OCI-LY7 (cell line): ENCODE data around the gene RPS19. TPM values are rescaled to one million over a fixed set of nuclear protein-coding genes. Genes with fewer than 3 reads are reported as not detected.

Experiments used
- BruUV-seq: library from RNA; stranded (reverse); fragments of 400-500 nt; replicated peaks from 2 replicates; lab custom pipeline; 2021; lab: Mats Ljungman, UMichigan
- CTCF ChIA-PET: fragments of 300-600 bp; sonication (Branson Sonifier 250); formaldehyde crosslinking; loops from one replicate; lab custom pipeline; 2022; ENCODE audit warnings: antibody characterized with exemption; ENCODE audit not compliant: unreplicated experiment; lab: Charles Lee
- POLR2A ChIA-PET: fragments of 300-600 bp; sonication (Branson Sonifier 250); formaldehyde crosslinking; loops from one replicate; lab custom pipeline; 2022; ENCODE audit warnings: antibody characterized with exemption; lab: Charles Lee
- DNase-seq: peaks from one replicate; pipeline ENCODE4 v3.0.0-alpha.2; 2015; ENCODE audit warnings: low spot score
- H2AFZ ChIP-seq: fragments of 200-600 bp; sonication (generic), shearing (Covaris generic); 2 replicates; pipeline ENCODE4 v1.6.1; 2014; ENCODE audit warnings: mild to moderate bottlenecking, antibody characterized with exemption, low read length, moderate library complexity
- H3K27ac ChIP-seq: fragments of 200-600 bp; sonication (generic); 2 replicates; pipeline ENCODE4 v1.5.1; 2014; ENCODE audit warnings: mixed run types, low read depth, mild to moderate bottlenecking, moderate library complexity, low read length, inconsistent platforms; ENCODE audit not compliant: poor library complexity, severe bottlenecking
- H3K36me3 ChIP-seq: fragments of 200-600 bp; sonication (generic); 2 replicates; pipeline ENCODE4 v1.6.1; 2014; ENCODE audit warnings: mild to moderate bottlenecking, antibody characterized with exemption, low read length, moderate library complexity, mixed read lengths; ENCODE audit not compliant: insufficient read depth
- H3K4me1 ChIP-seq: fragments of 200-600 bp; sonication (generic); 2 replicates; pipeline ENCODE4 v1.5.1; 2014; ENCODE audit warnings: mild to moderate bottlenecking, low read length; ENCODE audit not compliant: insufficient read depth, poor library complexity, severe bottlenecking
- H3K4me2 ChIP-seq: fragments of 200-600 bp; sonication (generic); 2 replicates; pipeline ENCODE4 v1.6.1; 2014; ENCODE audit warnings: mild to moderate bottlenecking, low read length
- H3K4me3 ChIP-seq: fragments of 200-600 bp; sonication (generic); 2 replicates; pipeline ENCODE4 v1.5.1; 2014; ENCODE audit warnings: mild to moderate bottlenecking, low read depth, low read length; ENCODE audit not compliant: poor library complexity, severe bottlenecking
- H3K79me2 ChIP-seq: fragments of 200-600 bp; sonication (generic); 2 replicates; pipeline ENCODE4 v1.6.1; 2016; ENCODE audit warnings: low read depth, mild to moderate bottlenecking, low read length, moderate library complexity, mixed read lengths; ENCODE audit not compliant: insufficient read depth
- H3K9me2 ChIP-seq: fragments of 200-600 bp; sonication (generic); 2 replicates; pipeline ENCODE4 v1.6.1; 2016; ENCODE audit warnings: mild to moderate bottlenecking, low read length, mixed read lengths; ENCODE audit not compliant: insufficient read depth
- H3K9me3 ChIP-seq: fragments of 200-600 bp; sonication (generic); 2 replicates; pipeline ENCODE4 v1.6.1; 2014; ENCODE audit warnings: mild to moderate bottlenecking, mixed run types, low read length, mixed read lengths
- H4K20me1 ChIP-seq: fragments of 200-600 bp; sonication (generic); 2 replicates; pipeline ENCODE4 v1.6.1; 2014; ENCODE audit warnings: mild to moderate bottlenecking, antibody characterized with exemption, low read length, moderate library complexity, mixed read lengths; ENCODE audit not compliant: insufficient read depth
- EZH2phosphoT487 ChIP-seq: fragments of 200-600 bp; sonication (generic); IDR thresholded peaks from 2 replicates; pipeline ENCODE4 v1.6.1; 2018; ENCODE audit warnings: low read depth, borderline replicate concordance, mild to moderate bottlenecking, mixed run types, antibody characterized with exemption, low read length, moderate library complexity, mixed read lengths
- intact Hi-C: fragments of 100-400 bp; cut with micrococcal nuclease; formaldehyde crosslinking; loops from one replicate; pipeline ENCODE4 v1.10.0; 2022; ENCODE audit not compliant: unreplicated experiment
- total RNA-seq, 2 experiments: library from RNA; depleted of rRNA in 1 of 2; stranded (reverse); fragments of >200 nt in 1 of 2; shearing (Covaris generic) in 1 of 2; gene quantifications; 2 replicates each; pipeline ENCODE4 v1.2.3, GENCODE V29; 2014 to 2022
- TF ChIP-seq, protein P1 (sequence below): fragments of 200-600 bp; sonication (generic); conservative IDR thresholded peaks from 2 replicates; pipeline ENCODE4 v1.5.1; 2014; ENCODE audit warnings: mild to moderate bottlenecking, antibody characterized with exemption, low read length, moderate library complexity, mixed read lengths

Gene RPS19
- total RNA-seq, 2 experiments from 2014 or later = 3,803 to 4,414 TPM

GRCh38 chr19:41863209-41863931 lies 3.3 kb downstream of the RPS19 start:
- intact Hi-C loops = loop anchor here (10.0 kb wide), 1 partner anchor 421 kb away; no protein-coding TSS in a partner anchor
- H3K4me1 ChIP-seq = peaks cover 80% of the 10 kb centered on the region
- POLR2A ChIA-PET = interaction anchor here (0.6 to 0.7 kb wide), 2 partner anchors 9 to 11 kb away, joined by 3 to 4 read pairs; no protein-coding TSS in a partner anchor

GRCh38 chr19:41864374-41864773 lies 4.3 kb downstream of the RPS19 start:
- Histone ChIP-seq H3K9me3 (no peaks in the 10 kb centered on the region), H3K4me2 (peak overlapping the region; percentile 98), H3K79me2 (peaks cover 84% of the 10 kb centered on the region), H3K27ac (peak overlapping the region; percentile 36), H2AFZ (no peak overlapping the region), H3K4me1 (peaks cover 82% of the 10 kb centered on the region), H3K36me3 (peaks cover 88% of the 10 kb centered on the region), H4K20me1 (peaks cover 52% of the 10 kb centered on the region), H3K4me3 (peak overlapping the region; percentile 45), H3K9me2 (no peaks in the 10 kb centered on the region)
- ChIA-PET POLR2A (no interaction called here), CTCF (no interaction called here)
- TF ChIP-seq, protein P1, sequence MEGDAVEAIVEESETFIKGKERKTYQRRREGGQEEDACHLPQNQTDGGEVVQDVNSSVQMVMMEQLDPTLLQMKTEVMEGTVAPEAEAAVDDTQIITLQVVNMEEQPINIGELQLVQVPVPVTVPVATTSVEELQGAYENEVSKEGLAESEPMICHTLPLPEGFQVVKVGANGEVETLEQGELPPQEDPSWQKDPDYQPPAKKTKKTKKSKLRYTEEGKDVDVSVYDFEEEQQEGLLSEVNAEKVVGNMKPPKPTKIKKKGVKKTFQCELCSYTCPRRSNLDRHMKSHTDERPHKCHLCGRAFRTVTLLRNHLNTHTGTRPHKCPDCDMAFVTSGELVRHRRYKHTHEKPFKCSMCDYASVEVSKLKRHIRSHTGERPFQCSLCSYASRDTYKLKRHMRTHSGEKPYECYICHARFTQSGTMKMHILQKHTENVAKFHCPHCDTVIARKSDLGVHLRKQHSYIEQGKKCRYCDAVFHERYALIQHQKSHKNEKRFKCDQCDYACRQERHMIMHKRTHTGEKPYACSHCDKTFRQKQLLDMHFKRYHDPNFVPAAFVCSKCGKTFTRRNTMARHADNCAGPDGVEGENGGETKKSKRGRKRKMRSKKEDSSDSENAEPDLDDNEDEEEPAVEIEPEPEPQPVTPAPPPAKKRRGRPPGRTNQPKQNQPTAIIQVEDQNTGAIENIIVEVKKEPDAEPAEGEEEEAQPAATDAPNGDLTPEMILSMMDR = no peak
- no peak for TF ChIP-seq EZH2phosphoT487
- BruUV-seq = no TSS peak
- intact Hi-C loops = loop anchor here (10.0 kb wide), 1 partner anchor 420 kb away; no protein-coding TSS in a partner anchor
- no peak for DNase-seq

More at GRCh38 chr19:41863209-41863931, 3.3 kb downstream of the RPS19 start:
- BruUV-seq = no TSS peak
- Histone ChIP-seq H3K79me2 (peaks cover 81% of the 10 kb centered on the region), H4K20me1 (peaks cover 52% of the 10 kb centered on the region), H3K4me2 (peak overlapping the region; percentile 98), H3K27ac (peak overlapping the region; percentile 85), H2AFZ (no peak overlapping the region), H3K4me3 (peak overlapping the region; percentile 96), H3K9me3 (no peaks in the 10 kb centered on the region), H3K9me2 (no peaks in the 10 kb centered on the region), H3K36me3 (peaks cover 78% of the 10 kb centered on the region)
- TF ChIP-seq, protein P1 = no peak
- TF ChIP-seq EZH2phosphoT487 = no peak
- CTCF ChIA-PET = interaction anchor here (1.0 kb wide), 1 partner anchor 156 kb away, joined by 3 read pairs; no protein-coding TSS in a partner anchor
- DNase-seq = no peak

DNA sequence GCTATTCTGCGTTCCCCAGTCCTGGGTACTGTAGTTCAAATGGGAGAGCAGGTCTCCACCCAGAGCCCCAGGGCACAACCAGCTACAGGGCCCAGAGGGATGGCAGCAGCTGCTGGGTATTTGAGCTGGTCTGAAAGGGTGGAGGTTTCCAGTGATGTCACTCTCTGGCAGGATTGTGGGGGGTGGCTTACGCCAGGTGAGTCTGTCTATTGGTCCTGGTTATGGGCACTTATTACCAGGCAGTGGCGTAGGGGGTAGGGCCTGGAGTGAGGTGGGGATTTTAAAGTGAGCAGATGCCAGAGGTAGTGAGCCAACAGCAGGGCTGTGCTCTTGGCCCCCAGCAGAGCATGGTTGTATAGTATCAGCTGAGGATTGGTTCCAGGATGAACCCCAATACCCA lies 6.2 kb downstream of the RPS19 start:
- Histone ChIP-seq H3K9me3 (no peaks in the 10 kb centered on the region), H3K4me3 (peak overlapping the region; percentile 54), H4K20me1 (peaks cover 44% of the 10 kb centered on the region), H3K4me1 (peaks cover 97% of the 10 kb centered on the region), H3K4me2 (peak overlapping the region; percentile 69), H3K79me2 (peaks cover 72% of the 10 kb centered on the region), H3K9me2 (no peaks in the 10 kb centered on the region), H2AFZ (no peak overlapping the region), H3K36me3 (peaks cover 97% of the 10 kb centered on the region), H3K27ac (peak overlapping the region; percentile 100)
- intact Hi-C loops = loop anchor here (10.0 kb wide), 1 partner anchor 419 kb away; no protein-coding TSS in a partner anchor
- ChIA-PET POLR2A (no interaction called here), CTCF (no interaction called here)
- TF ChIP-seq, protein P1 = no peak
- TF ChIP-seq EZH2phosphoT487 = no peak
- no peak for DNase-seq
- BruUV-seq = no TSS peak
